ENCODE data around the gene DLG2. TPM values are rescaled to one million over a fixed set of nuclear protein-coding genes. Genes with fewer than 3 reads are reported as not detected.
"Not testable (repeated sequence)": the region's sequence is repeated elsewhere in the genome, so short reads cannot be mapped to it uniquely, and the experiment has no call there.

DLG2 gene
- total and polyA plus RNA-seq, 2 of the 4 experiments (the other 2 are of a cell fraction), result 0.31 to 0.36 TPM

DNA sequence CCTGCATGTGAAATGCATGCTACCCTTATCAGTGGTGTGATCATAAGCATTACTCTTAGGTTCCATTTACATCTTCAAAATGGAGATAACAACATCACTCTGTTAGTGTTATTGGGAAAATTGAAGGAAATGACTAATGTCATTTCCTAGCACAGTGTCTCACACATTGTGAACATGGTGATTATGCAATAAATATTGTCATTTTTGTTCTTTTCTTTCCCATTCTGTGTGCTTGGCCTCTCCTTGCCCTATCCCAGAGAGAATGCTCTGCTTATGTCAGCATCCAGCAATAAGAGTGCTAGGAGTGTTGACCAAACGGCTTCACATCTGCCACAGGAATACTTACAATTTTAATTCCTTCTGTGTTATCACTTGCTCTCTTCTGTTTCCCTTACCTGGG, 1316.9 kb downstream of the DLG2 start:
- dilution Hi-C loops (cut with HindIII; ENCODE audit: low sequenced_read_pairs, unreplicated experiment) (no loop called here), intact Hi-C loops (cut with micrococcal nuclease) (no loop called here), in situ Hi-C loops (cut with MboI; ENCODE audit: low sequenced_read_pairs) (no loop called here)
- H3K79me1 ChIP-seq (ENCODE audit: low read depth in 1 of 2, low read length in 2 of 2), result no peaks in the 10 kb centered on the region
- ChIA-PET CTCF (no interaction called here), POLR2A (ENCODE audit: unreplicated experiment) (no interaction called here)
- no peaks in the 10 kb centered on the region for H3K4me1 ChIP-seq (ENCODE audit: control insufficient read depth, insufficient read depth, low read length)
- H4K8ac ChIP-seq (ENCODE audit: low read depth in 2 of 2, low read length in 2 of 2), result no peak overlapping the region
- BruUV-seq (replicated peaks), result no TSS peak
- no peak overlapping the region for H4K91ac ChIP-seq (ENCODE audit: insufficient read depth, low read depth, low read length)
- H4K20me1 ChIP-seq (ENCODE audit: insufficient read depth, low read length), result no peaks in the 10 kb centered on the region
- H3K9me1 ChIP-seq (ENCODE audit: insufficient read depth, low read length), result no peaks in the 10 kb centered on the region
- H3K14ac ChIP-seq (replicated peaks; ENCODE audit: low read depth, low read length), result no peak overlapping the region
- no peak overlapping the region for H4K5ac ChIP-seq (ENCODE audit: low read depth, low read length)
- H3K9me3 ChIP-seq (ENCODE audit: control insufficient read depth, insufficient read depth, low read length), result no peaks in the 10 kb centered on the region
- H2AFZ ChIP-seq (replicated peaks; ENCODE audit: low read length, poor library complexity), result no peak overlapping the region
- H3K18ac ChIP-seq (ENCODE audit: low read depth, low read length), result no peak overlapping the region
- no peak overlapping the region for H3K27ac ChIP-seq (ENCODE audit: insufficient read depth, low read length)
- no peak for ATAC-seq (ENCODE audit: low read depth)
- no peak overlapping the region for H2BK15ac ChIP-seq (ENCODE audit: low read depth, low read length)
- no peak overlapping the region for H2BK5ac ChIP-seq (ENCODE audit: low read depth, low read length, poor library complexity, severe bottlenecking)
- H2BK20ac ChIP-seq (ENCODE audit: low read depth, low read length), result no peak overlapping the region
- TF ChIP-seq RFX5 (IDR thresholded peaks at IDR 0.05; ENCODE audit: low read depth, low read length), result no peak
- TF ChIP-seq MXI1 (IDR thresholded peaks at IDR 0.05; ENCODE audit: borderline replicate concordance, low read depth, low read length), result no peak
- TF ChIP-seq BHLHE40 (IDR thresholded peaks at IDR 0.05; ENCODE audit: low read depth, low read length), result no peak
- TF ChIP-seq NFE2L2 (IDR thresholded peaks at IDR 0.05; ENCODE audit: low read depth, low read length), result no peak
- no peak for TF ChIP-seq POLR2A (IDR thresholded peaks at IDR 0.05; ENCODE audit: low read depth, low read length)
- TF ChIP-seq CEBPB (IDR thresholded peaks at IDR 0.05; ENCODE audit: low read depth, low read length), result peak; percentile 51; the same call in 1 of the 2 replicates
- H3K4me2 ChIP-seq (ENCODE audit: low read depth, low read length), result no peak overlapping the region
- no peak overlapping the region for H2AK9ac ChIP-seq (replicated peaks; ENCODE audit: low read depth, low read length, poor library complexity)
- no peak overlapping the region for H2BK120ac ChIP-seq (ENCODE audit: low read depth, low read length)
- H3K9ac ChIP-seq (ENCODE audit: low read depth, low read length), result no peak overlapping the region
- H3K56ac ChIP-seq (ENCODE audit: extremely low read depth, insufficient read depth, low read length), result no peak overlapping the region
- no peak overlapping the region for H3K4me3 ChIP-seq (ENCODE audit: insufficient read depth, low read depth, low read length)
- no peak overlapping the region for H2AK5ac ChIP-seq (ENCODE audit: low read depth, low read length)
- H3K36me3 ChIP-seq (ENCODE audit: control insufficient read depth, insufficient read depth, low read length), result no peaks in the 10 kb centered on the region
- no peak overlapping the region for H3K4ac ChIP-seq (ENCODE audit: low read depth, low read length)
- no peak for DNase-seq
- WGBS, 2 experiments (ENCODE audit: extremely low coverage in 2 of 2, insufficient read length in 1 of 2), result no CpG with 5 or more reads among the region's 1 CpG
- no peaks in the 10 kb centered on the region for H3K27me3 ChIP-seq (ENCODE audit: control insufficient read depth, insufficient read depth, low read length)
- no peak overlapping the region for H3K23ac ChIP-seq (ENCODE audit: low read depth, low read length)

DNA sequence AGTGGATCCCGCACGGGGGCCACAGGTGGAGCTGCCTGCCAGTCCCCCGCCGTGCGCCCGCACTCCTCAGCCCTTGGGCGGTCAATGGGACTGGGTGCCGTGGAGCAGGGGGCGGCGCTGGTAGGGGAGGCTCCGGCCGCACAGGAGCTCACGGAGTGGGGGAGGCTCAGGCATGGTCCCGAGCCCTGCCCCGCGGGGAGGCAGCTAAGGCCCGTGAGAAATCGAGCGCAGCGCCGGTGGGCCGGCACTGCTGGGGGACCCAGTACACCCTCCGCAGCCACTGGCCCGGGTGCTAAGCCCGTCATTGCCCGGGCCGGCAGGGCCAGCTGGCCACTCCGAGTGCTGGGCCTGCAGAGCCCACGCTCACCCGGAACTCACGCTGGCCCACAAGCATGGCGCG, 1318.7 kb downstream of the DLG2 start:
- in situ Hi-C loops (cut with MboI; ENCODE audit: low sequenced_read_pairs); CTCF ChIA-PET; H4K91ac ChIP-seq (ENCODE audit: insufficient read depth, low read depth, low read length); H2BK5ac ChIP-seq (ENCODE audit: low read depth, low read length, poor library complexity, severe bottlenecking); dilution Hi-C loops (cut with HindIII; ENCODE audit: low sequenced_read_pairs, unreplicated experiment); H2BK15ac ChIP-seq (ENCODE audit: low read depth, low read length); H2BK20ac ChIP-seq (ENCODE audit: low read depth, low read length); H2AFZ ChIP-seq (replicated peaks; ENCODE audit: low read length, poor library complexity); H3K4me1 ChIP-seq (ENCODE audit: control insufficient read depth, insufficient read depth, low read length); H3K27me3 ChIP-seq (ENCODE audit: control insufficient read depth, insufficient read depth, low read length); H2AK5ac ChIP-seq (ENCODE audit: low read depth, low read length); H4K5ac ChIP-seq (ENCODE audit: low read depth, low read length); H3K4me3 ChIP-seq (ENCODE audit: insufficient read depth, low read depth, low read length); BruUV-seq (replicated peaks); H3K14ac ChIP-seq (replicated peaks; ENCODE audit: low read depth, low read length); H3K4me2 ChIP-seq (ENCODE audit: low read depth, low read length); H3K56ac ChIP-seq (ENCODE audit: extremely low read depth, insufficient read depth, low read length); H3K36me3 ChIP-seq (ENCODE audit: control insufficient read depth, insufficient read depth, low read length); H3K9me1 ChIP-seq (ENCODE audit: insufficient read depth, low read length); H4K20me1 ChIP-seq (ENCODE audit: insufficient read depth, low read length); POLR2A ChIA-PET (ENCODE audit: unreplicated experiment); DNase-seq; intact Hi-C loops (cut with micrococcal nuclease); H3K23ac ChIP-seq (ENCODE audit: low read depth, low read length); H3K9me3 ChIP-seq (ENCODE audit: control insufficient read depth, insufficient read depth, low read length); H3K4ac ChIP-seq (ENCODE audit: low read depth, low read length); H2BK120ac ChIP-seq (ENCODE audit: low read depth, low read length); H2AK9ac ChIP-seq (replicated peaks; ENCODE audit: low read depth, low read length, poor library complexity); H3K27ac ChIP-seq (ENCODE audit: insufficient read depth, low read length); H3K79me1 ChIP-seq (ENCODE audit: low read depth in 1 of 2, low read length in 2 of 2); ATAC-seq (ENCODE audit: low read depth); H4K8ac ChIP-seq (ENCODE audit: low read depth in 2 of 2, low read length in 2 of 2); H3K9ac ChIP-seq (ENCODE audit: low read depth, low read length); H3K18ac ChIP-seq (ENCODE audit: low read depth, low read length): not testable (repeated sequence)
- 95% methylated on average over 15 of the region's 33 CpGs; no CpG with 5 or more reads in 1 of the 2 experiments for WGBS, 2 experiments (ENCODE audit: extremely low coverage in 2 of 2, insufficient read length in 1 of 2)

Measured in IMR-90 (cell line).